ENCODE data around the gene WDR38. TPM values are rescaled to one million over a fixed set of nuclear protein-coding genes. Genes with fewer than 3 reads are reported as not detected.

The WDR38 gene
- total and polyA plus RNA-seq, 9 of the 15 experiments (the other 6 are each of a cell fraction or from before 2014, with no cell fraction given) = not detected

DNA sequence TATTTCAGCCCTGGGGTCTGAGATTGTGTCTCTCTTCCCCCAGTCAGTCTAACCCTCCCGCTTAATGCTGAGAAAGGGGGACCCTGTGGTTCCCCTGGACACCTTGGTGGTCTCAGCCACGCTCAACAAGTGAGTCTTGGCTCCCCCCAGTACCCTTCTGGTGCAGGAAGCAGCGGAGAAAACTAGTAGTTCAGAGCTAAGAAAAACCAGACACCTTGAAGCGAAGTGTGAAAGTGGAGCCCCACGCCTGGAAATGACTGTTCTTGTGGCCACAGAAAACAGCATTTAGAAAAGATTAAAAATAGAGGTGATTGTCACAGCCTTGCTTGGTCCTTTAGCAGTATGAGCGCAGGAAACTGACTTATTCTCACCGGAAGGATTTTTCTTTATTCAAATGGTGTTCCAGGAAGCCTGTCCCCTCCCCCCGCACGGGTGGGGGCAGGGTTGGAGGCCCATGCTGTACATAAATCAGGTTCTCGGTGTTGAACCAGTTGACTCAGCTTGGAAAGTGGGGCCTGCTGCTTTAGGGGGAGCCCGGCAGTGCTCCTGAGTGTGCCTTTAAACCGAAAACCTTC lies 16.8 kb downstream of the WDR38 start:
- BruUV-seq (replicated peaks) = TSS peak; percentile 47
- H3K9me1 ChIP-seq (ENCODE audit: control insufficient read depth, insufficient read depth, low read length) = peaks cover 16% of the 10 kb centered on the region
- ChIA-PET CTCF (ENCODE audit: low intra/inter-chr PET ratio) (no interaction called here), POLR2A (interaction anchor here (0.6 to 1.5 kb wide), 11 partner anchors 9 to 1689 kb away, joined by 3 to 9 read pairs (median 4); partner anchors contain the start of genes ARPC5L and RPL35)
- H3K36me3 ChIP-seq (ENCODE audit: control insufficient read depth, insufficient read depth, low read length) = peaks cover 56% of the 10 kb centered on the region
- WGBS (ENCODE audit: insufficient coverage, low coverage, missing lambda C conversion rate) = under 1% methylated on average over 12 of the region's 12 CpGs
- H4K20me1 ChIP-seq (replicated peaks; ENCODE audit: control insufficient read depth, insufficient read depth, low read length) = peaks cover 25% of the 10 kb centered on the region
- H3K27ac ChIP-seq (ENCODE audit: extremely low read depth, low read depth, low read length) = peak overlapping the region; percentile 97
- intact Hi-C loops (cut with micrococcal nuclease) = loop anchor here (2.0 to 5.0 kb wide), 2 partner anchors 71 to 372 kb away; partner anchors contain the start of genes GOLGA1 and HSPA5
- in situ Hi-C loops (cut with MboI) = loop anchor here (10.0 kb wide), 1 partner anchor 275 kb away; the partner anchor contains the start of gene SCAI
- H3K4me2 ChIP-seq (ENCODE audit: insufficient read depth, low read length) = peak overlapping the region; percentile 100
- peaks cover 84% of the 10 kb centered on the region for H3K79me2 ChIP-seq (ENCODE audit: control insufficient read depth, insufficient read depth, low read length)
- FAIRE-seq (peak; percentile 46), DNase-seq (ENCODE audit: extremely low read depth in 1 of 4, low spot score in 3 of 4) (peak in 2 of 4 experiments; percentile 64 to 85), ATAC-seq (peak; percentile 20)
- H3K9me3 ChIP-seq (replicated peaks; ENCODE audit: control insufficient read depth, insufficient read depth, low read depth, low read length) = no peaks in the 10 kb centered on the region
- H2AFZ ChIP-seq (ENCODE audit: low read depth, low read length) = no peak overlapping the region
- H3K9ac ChIP-seq (ENCODE audit: insufficient read depth in 1 of 2, low read depth in 2 of 2, low read length in 2 of 2) = peak overlapping the region; percentile 98 to 99
- H3K4me3 ChIP-seq = peak overlapping the region; percentile 91
- no peaks in the 10 kb centered on the region for H3K27me3 ChIP-seq (ENCODE audit: control insufficient read depth in 2 of 2, insufficient read depth in 2 of 2, low read length in 2 of 2)
- peaks cover 35 to 50% of the 10 kb centered on the region in 2 experiments for H3K4me1 ChIP-seq (replicated peaks in 1 of 2; ENCODE audit: control insufficient read depth in 2 of 2, insufficient read depth in 2 of 2, low read length in 2 of 2)
- TF ChIP-seq POLR2AphosphoS5 (IDR thresholded peaks at IDR 0.05; ENCODE audit: control insufficient read depth, insufficient read depth, low read depth, low read length) (no peak), RBBP5 (IDR thresholded peaks at IDR 0.05; ENCODE audit: borderline replicate concordance, insufficient read depth, low read length, poor library complexity, severe bottlenecking) (no peak), PHF21A (IDR thresholded peaks at IDR 0.05; ENCODE audit: borderline replicate concordance, low read depth) (0 out of 2 replicates have a peak, but pooled peaks have one; percentile 48), ZNF445 (CRISPR knock-in tag; IDR thresholded peaks at IDR 0.05; ENCODE audit: low read depth) (no peak), ETV5 (CRISPR knock-in tag; IDR thresholded peaks at IDR 0.05; ENCODE audit: low read depth) (peak; percentile 65; the same call in 1 of the 2 replicates), STAT5A (IDR thresholded peaks at IDR 0.05; ENCODE audit: borderline replicate concordance, low read length) (peak; percentile 68), MAZ (CRISPR knock-in tag; conservative IDR thresholded peaks at IDR 0.05 in 1 of 2, IDR thresholded peaks at IDR 0.05 in 1 of 2) (peak; percentile 72 to 98; a peak in 3 of 4 replicates), L3MBTL2 (IDR thresholded peaks at IDR 0.05) (no peak), SMAD1 (IDR thresholded peaks at IDR 0.05; ENCODE audit: low read depth, low read length, partially characterized antibody) (peak; percentile 3), E2F3 (CRISPR knock-in tag; IDR thresholded peaks at IDR 0.05) (no peak), ETV1 (tag; conservative IDR thresholded peaks at IDR 0.05; ENCODE audit: low read depth) (peak; percentile 67), RCOR1 (IDR thresholded peaks at IDR 0.05; ENCODE audit: borderline replicate concordance in 1 of 2, low read depth in 2 of 2, low read length in 2 of 2) (peak in 1 of 2 experiments; percentile 56; a peak in 1 of 4 replicates)
- TF ChIP-seq, protein P1, sequence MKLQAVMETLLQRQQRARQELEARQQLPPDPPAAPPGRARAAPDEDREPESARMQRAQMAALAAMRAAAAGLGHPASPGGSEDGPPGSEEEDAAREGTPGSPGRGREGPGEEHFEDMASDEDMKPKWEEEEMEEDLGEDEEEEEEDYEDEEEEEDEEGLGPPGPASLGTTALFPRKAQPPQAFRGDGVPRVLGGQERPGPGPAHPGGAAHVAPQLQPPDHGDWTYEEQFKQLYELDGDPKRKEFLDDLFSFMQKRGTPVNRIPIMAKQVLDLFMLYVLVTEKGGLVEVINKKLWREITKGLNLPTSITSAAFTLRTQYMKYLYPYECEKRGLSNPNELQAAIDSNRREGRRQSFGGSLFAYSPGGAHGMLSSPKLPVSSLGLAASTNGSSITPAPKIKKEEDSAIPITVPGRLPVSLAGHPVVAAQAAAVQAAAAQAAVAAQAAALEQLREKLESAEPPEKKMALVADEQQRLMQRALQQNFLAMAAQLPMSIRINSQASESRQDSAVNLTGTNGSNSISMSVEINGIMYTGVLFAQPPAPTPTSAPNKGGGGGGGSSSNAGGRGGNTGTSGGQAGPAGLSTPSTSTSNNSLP (IDR thresholded peaks at IDR 0.05; ENCODE audit: borderline replicate concordance, low read depth, low read length) = 0 out of 2 replicates have a peak, but pooled peaks have one; percentile 30
- TF ChIP-seq, protein P2, sequence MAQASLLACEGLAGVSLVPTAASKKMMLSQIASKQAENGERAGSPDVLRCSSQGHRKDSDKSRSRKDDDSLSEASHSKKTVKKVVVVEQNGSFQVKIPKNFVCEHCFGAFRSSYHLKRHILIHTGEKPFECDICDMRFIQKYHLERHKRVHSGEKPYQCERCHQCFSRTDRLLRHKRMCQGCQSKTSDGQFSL (CRISPR knock-in tag; IDR thresholded peaks at IDR 0.05) = peak; percentile 62; the same call in 1 of the 2 replicates
- TF ChIP-seq, protein P2 (tag; IDR thresholded peaks at IDR 0.05) = no peak
- TF ChIP-seq, protein P3, sequence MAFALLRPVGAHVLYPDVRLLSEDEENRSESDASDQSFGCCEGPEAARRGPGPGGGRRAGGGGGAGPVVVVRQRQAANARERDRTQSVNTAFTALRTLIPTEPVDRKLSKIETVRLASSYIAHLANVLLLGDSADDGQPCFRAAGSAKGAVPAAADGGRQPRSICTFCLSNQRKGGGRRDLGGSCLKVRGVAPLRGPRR (CRISPR knock-in tag; IDR thresholded peaks at IDR 0.05) = no peak
- TF ChIP-seq, protein P4, sequence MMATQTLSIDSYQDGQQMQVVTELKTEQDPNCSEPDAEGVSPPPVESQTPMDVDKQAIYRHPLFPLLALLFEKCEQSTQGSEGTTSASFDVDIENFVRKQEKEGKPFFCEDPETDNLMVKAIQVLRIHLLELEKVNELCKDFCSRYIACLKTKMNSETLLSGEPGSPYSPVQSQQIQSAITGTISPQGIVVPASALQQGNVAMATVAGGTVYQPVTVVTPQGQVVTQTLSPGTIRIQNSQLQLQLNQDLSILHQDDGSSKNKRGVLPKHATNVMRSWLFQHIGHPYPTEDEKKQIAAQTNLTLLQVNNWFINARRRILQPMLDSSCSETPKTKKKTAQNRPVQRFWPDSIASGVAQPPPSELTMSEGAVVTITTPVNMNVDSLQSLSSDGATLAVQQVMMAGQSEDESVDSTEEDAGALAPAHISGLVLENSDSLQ (IDR thresholded peaks at IDR 0.05) = peak; percentile 59

Data from K562 (cell line).